Retina (tissue), 1 donor: Measurements from ENCODE around the gene TNNT3.
A peak's percentile ranks its signal among the peaks of the same experiment; 100 is the strongest.
"Not testable (repeated sequence)": the region's sequence is repeated elsewhere in the genome, so short reads cannot be mapped to it uniquely, and the experiment has no call there.

Experiments used
- DNase-seq: peaks from one replicate; pipeline ENCODE4 v3.0.0-alpha.2; 2016

TNNT3 gene

GRCh38 chr11:1881442-1882264, 37.9 kb upstream of the TNNT3 start:
- DNase-seq, result peak; percentile 51

GRCh38 chr11:1882265-1883238, 37.0 kb upstream of the TNNT3 start:
- DNase-seq, result peak; percentile 91

DNA sequence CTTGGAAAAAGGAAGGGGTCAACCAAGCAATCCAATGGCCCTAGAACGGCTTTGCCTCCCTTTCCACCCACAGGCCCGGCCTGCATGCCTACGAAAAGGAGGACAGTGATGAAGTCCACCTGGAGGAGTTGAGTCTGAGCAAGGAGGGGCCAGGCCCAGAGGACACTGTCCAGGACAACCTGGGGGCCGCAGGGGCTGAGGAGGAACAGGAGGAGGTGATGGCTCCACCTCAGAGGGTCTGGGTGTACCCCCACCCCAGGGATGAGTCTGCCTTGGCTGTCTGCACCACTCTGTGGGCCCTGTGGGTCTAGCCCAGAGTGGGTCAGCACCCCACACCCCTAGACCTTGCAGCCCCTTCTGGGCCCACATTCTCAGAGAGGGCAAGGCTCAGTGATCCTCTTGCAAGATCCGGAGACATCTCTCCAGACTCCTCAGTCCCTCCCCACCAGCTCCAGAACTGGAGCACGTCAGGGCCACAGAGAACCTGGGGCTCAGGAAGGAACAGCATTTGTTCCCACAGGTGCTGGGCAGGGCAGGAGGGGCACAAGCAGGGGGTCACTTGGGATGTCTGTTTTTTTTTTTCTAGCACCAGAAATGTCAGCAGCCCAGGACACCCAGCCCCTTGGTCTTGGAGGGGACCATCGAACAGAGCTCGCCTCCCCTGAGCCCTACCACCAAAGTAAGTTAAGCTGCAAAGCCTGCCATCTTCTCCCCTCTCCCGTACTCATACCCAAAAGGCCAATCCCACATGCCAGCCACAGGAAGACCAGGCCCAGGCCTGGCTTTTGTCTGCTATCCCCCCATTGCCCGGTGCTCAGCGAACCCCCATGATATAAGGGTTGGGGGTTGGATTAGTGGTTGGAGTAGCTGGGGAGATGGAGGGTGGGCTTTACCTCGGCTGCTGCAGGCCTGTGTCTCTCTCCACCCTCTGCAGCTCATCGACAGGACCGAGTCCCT, 35.9 kb upstream of the TNNT3 start:
- no peak for DNase-seq

- DNase-seq, result no peak
Measured at GRCh38 chr11:1884303-1884700, 35.2 kb upstream of the TNNT3 start.

GRCh38 chr11:1886551-1886950, 33.0 kb upstream of the TNNT3 start:
- DNase-seq, result not testable (repeated sequence)

DNA sequence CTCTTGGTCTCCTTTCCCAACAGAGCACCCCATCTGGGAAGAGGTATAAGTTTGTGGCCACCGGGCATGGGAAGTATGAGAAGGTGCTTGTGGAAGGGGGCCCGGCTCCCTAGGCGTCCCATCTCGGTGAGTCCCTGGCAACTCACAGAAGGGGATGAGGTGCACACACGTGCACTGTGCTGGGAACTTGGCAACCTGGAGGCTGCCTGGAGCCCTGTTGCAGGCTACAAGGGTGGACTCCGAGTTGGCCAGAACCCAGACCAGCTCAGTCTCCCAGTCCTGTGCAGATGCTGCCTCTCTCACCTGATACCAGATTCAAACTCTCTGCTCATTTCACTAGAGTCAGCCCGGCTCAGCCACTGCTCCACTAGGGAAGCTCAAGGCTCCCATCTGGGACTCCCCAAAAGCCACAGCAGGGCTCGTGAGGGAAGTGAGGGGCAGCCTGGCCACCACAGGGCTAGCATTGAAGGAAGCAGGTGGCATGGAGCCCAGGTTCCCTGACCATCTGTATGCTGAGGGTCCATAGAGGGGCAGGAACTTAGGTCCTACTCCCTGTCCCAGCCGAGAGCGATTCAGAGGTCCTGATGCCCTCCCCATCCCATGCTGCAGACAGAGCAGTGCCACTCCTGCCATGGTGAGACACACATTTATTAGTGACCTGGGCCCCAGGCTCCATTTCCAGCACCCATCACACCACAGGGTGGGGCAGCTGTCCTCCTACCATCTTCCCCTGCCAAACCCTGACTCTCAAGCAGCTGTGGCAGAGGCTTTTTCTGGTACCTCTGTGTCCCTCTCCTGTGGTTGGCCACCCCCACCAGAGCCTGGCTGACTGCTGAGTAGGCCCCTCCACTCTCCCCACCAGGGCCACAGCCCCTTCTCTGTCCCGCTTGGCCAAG, 31.8 kb upstream of the TNNT3 start:
- DNase-seq, result no peak

DNA sequence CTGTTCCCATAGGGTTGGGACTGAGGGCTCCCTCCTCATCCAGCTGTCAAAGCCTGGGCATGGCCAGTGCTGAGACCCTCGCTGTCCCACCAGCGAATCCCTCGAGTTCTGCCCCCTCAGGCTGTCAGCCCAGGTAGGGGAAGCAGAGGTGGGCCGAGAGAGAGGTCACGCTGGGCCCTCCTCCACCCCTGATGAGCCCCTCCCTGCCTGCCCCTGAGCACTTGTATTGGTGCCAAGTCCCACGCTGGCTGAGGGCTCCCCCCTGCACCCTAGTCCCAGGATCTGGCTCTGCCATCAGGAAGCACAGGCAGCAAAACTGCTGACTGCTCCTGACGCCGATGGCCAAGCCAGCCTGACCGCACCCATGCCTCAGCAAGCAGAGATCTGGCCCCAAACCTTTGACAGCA, 31.2 kb upstream of the TNNT3 start:
- DNase-seq, result no peak

DNA sequence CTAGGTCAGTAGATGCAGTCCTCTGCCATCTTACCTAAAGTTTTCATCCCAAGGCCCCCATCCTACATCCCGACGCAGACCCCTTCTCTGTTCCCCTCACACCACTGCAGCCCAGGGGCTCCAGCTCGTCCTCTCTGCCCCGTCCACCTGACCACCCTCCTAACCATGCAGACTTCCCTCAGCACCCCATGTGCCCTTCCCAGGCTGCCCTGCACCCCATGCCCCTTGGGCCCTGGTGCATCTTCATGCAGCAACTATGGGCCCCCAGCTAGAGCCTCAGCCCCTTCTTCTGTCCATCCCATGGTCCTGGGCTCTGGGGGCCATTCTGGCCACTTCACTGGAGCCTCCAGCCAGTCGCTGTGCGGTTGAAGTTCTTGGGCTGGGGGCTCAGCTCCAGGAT, 30.7 kb upstream of the TNNT3 start:
- no peak for DNase-seq

DNA sequence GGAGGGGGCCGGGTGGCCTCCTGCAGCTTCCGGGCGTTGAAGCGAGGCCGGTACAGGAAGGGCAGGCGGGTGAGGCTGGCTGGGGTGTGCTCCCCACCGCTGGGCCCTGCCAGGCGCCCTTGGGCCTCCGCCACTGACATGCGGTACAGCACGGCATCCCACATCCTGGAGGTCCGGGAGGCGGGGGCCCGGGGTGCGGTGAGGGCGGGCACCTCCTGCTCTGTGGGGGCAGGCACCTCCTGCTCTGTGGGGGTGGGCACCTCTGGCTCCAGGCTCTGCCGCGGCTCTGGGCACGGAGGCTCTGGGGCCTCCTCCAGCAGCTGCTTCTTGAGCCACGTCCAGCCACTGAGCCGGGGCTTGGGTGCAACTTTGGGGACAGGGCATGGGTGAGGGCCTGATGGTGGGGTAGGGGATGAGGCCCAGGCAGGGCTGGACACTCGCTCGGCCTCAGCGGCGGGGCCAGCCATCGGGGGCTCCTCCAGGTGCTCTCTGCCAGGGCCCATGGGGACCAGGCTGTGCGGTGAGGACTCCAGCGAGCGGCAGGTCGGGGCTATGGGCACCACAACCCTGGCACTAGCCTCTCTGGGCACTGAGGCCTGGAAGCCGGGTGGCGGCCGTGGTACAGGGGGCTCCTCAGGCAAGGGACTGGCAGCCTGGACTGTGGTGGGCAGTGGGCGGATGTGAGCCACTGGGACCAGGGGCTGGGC, 30.1 kb upstream of the TNNT3 start:
- DNase-seq, result no peak

DNA sequence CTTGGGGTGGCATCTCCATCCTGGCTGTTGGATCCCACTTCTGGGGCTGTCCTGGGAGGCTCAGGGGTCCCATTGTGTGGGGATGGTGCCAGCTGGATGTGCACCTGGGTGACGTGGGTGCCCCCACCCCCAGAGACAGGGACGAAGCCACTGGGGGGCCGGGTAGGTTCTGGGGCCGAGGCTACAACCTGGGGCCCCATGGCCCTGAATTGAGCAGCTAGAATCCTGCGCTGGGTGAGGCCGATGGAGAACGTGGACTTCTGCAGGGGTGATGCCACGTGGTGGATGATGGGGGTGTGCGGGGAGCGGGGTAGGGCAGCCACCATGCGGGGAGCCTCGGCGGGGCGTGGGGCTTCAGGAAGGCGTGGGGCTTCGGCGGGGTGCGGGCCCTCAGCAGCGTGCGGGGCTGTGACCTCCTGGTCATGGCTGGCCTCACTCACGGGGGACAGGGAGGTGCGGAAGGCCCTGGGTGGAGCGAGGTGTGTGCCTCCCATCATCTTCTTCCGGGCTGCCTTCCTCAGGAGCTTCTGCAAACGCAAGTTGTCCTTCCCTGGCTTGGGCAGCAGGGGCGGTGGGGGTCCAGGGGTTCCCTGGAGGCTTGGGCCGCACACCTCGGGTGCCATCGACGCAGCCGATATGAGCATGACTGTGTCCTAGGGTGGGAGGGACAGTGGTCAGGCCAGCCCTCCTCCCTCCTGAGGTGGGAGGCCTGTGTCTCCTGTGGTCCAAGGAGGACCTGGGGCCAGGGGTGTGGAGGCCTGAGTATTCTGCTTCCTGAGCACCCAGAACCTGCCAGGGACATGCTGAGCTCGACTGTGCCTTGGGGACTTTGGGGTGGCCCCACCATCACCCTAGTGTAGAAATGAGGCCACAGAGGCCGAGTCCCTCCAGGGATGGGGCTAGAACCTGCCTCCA, 29.3 kb upstream of the TNNT3 start:
- no peak for DNase-seq

- DNase-seq, result no peak
Measured at GRCh38 chr11:1890856-1891830, 28.4 kb upstream of the TNNT3 start.

DNA sequence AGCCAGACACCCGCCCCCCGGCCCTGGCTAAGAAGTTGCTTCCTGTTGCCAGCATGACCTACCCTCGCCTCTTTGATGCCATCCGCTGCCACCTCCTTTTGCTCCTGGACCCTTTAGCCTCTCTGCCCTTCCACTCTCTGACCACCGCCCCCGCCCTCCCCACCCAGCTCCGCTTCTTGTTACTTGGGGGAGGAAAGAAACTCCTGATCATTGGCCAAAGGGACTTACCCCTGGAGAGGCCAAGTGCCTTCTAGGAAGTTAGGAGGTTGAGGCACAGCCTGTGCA, 27.7 kb upstream of the TNNT3 start, which contains the start of gene PRR33:
Gene PRR33, minus strand, starts transcription at position 65 of the 285 bp plus-strand sequence. CDS start 1,311 bp downstream, outside the sequence.
- DNase-seq, result no peak

DNA sequence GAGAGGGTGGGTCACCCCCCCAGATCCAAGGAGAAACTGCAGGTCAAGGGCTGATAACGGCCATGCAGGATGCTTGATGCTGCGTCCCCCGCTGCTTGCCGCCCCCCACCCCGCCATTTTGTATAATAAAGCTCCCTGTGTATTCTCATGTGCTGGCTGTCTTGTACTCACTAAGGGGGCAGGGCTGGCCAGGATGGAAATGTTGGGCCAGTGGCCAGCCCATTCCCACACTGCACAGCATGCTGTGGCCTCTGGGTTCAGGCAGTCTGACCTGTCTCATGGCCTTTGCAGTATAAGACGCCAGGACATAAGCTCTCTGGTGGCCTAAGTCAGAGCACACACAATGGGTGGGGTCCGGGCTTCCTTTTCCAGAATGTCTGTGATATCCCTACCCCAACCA, 27.4 kb upstream of the TNNT3 start:
- DNase-seq, result no peak

GRCh38 chr11:1892558-1892957, 26.9 kb upstream of the TNNT3 start:
- no peak for DNase-seq

GRCh38 chr11:1893581-1894359, 25.7 kb upstream of the TNNT3 start:
- DNase-seq, result no peak

DNA sequence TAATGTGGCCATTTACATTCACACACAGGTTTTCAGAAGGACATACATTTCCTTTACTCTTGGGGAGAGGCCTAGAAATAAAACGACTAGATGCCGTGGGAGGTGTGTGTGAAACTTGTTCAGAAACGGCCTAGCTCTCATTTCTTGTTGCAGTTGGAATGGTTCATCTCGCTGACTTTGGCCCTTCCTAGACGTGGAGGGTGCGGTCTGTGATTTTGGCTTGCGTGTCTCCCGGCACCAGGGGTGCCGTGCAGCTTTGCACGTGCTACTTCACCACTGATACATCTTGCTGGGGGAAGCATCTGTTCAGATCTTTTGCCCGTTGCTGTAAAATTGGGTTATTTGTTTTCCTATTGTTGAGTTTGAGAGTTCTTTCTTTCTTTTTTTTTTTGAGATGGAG, 24.7 kb upstream of the TNNT3 start:
- no peak for DNase-seq

- DNase-seq, result no peak
Measured at GRCh38 chr11:1896468-1896867, 23.0 kb upstream of the TNNT3 start.

GRCh38 chr11:1896923-1897322, 22.6 kb upstream of the TNNT3 start:
- DNase-seq, result no peak
